Muscle layer of duodenum (tissue), 2 donors: Measurements from ENCODE around the gene ABHD16B.

Source experiments
- H3K27ac ChIP-seq: one replicate; pipeline ENCODE4 v1.7.0; 2013; ENCODE audit warnings: mild to moderate bottlenecking, low read length
- H3K27me3 ChIP-seq: one replicate; pipeline ENCODE4 v1.7.0; 2013; ENCODE audit warnings: low read depth, mild to moderate bottlenecking, control low read depth, low read length
- H3K36me3 ChIP-seq, 2 donors: one replicate each; pipeline ENCODE4 v1.7.0; 2013; ENCODE audit warnings: low read length in 2 of 2, control low read depth in 1 of 2, mild to moderate bottlenecking in 1 of 2; ENCODE audit not compliant: insufficient read depth in 2 of 2, control insufficient read depth in 1 of 2
- H3K4me1 ChIP-seq, 2 donors: one replicate each; pipeline ENCODE4 v1.7.0; 2013; ENCODE audit warnings: low read length in 2 of 2, mild to moderate bottlenecking in 2 of 2, control low read depth in 1 of 2, moderate library complexity in 1 of 2; ENCODE audit not compliant: insufficient read depth in 2 of 2, control insufficient read depth in 1 of 2
- H3K4me3 ChIP-seq, 2 donors: one replicate each; pipeline ENCODE4 v1.7.0; 2013; ENCODE audit warnings: low read length in 2 of 2, low read depth in 1 of 2, mild to moderate bottlenecking in 1 of 2
- H3K9me3 ChIP-seq, 2 donors: one replicate each; pipeline ENCODE4 v1.7.0; 2013; ENCODE audit warnings: low read length in 2 of 2, control low read depth in 1 of 2, mild to moderate bottlenecking in 1 of 2; ENCODE audit not compliant: control insufficient read depth in 1 of 2
- donor health status: healthy.

Gene ABHD16B

GRCh38 chr20:63911176-63911575 lies 49.9 kb downstream of the ABHD16B start:
- peaks cover 5 to 6% of the 10 kb centered on the region in 2 donors for H3K4me1 ChIP-seq
- H3K9me3 ChIP-seq, result no peaks in the 10 kb centered on the region
- H3K4me3 ChIP-seq, result no peak overlapping the region
- H3K36me3 ChIP-seq, result no peaks in the 10 kb centered on the region
- H3K27ac ChIP-seq, result no peak overlapping the region
- H3K27me3 ChIP-seq, result no peaks in the 10 kb centered on the region
